ENCODE measurements around the gene HVCN1. TPM values are rescaled to one million over a fixed set of nuclear protein-coding genes. Genes with fewer than 3 reads are reported as not detected.

HVCN1 gene
- total and polyA plus RNA-seq, 2 donors (not counting 1 experiment from before 2014, with no cell fraction given), result 216 to 422 TPM

GRCh38 chr12:110708917-110709316 lies 20.0 kb upstream of the HVCN1 start:
- 93% methylated on average over 3 of the region's 4 CpGs for WGBS (ENCODE audit: insufficient coverage)
- Mint-ChIP-seq H3K4me3 (no peak overlapping the region), H3K27ac (no peak overlapping the region), H3K9me3 (ENCODE audit: insufficient read depth) (no peaks in the 10 kb centered on the region), H3K4me1 (peaks cover 19% of the 10 kb centered on the region), H3K27me3 (no peaks in the 10 kb centered on the region)
- intact Hi-C loops (cut with micrococcal nuclease), result no loop called here
- ChIA-PET CTCF (interaction anchor here (1.5 to 1.6 kb wide), 2 partner anchors 107 to 108 kb away, joined by 3 to 6 read pairs; no protein-coding TSS in a partner anchor), POLR2A (interaction anchor here (0.7 kb wide), 1 partner anchor 99 kb away, joined by 3 read pairs; no protein-coding TSS in a partner anchor)
- Histone ChIP-seq H3K9ac (ENCODE audit: low read length) (no peak overlapping the region), H3K36me3 (replicated peaks in 1 of 2; ENCODE audit: control extremely low read depth in 1 of 2, control insufficient read depth in 1 of 2, extremely low read depth in 1 of 2, insufficient read depth in 2 of 2, low read length in 1 of 2) (no peaks in the 10 kb centered on the region), H3K4me1 (ENCODE audit: control insufficient read depth in 2 of 2, insufficient read depth in 2 of 2, low read length in 2 of 2) (peaks cover 0 to 5% of the 10 kb centered on the region in 2 donors), H3K27ac (ENCODE audit: low read length in 2 of 2) (no peak overlapping the region), H2AFZ (ENCODE audit: insufficient read depth, low read depth, low read length, poor library complexity, severe bottlenecking) (no peak overlapping the region), H3K27me3 (replicated peaks in 1 of 4; ENCODE audit: control extremely low read depth in 1 of 4, control insufficient read depth in 3 of 4, insufficient read depth in 4 of 4, low read length in 3 of 4) (no peaks in the 10 kb centered on the region), H4K20me1 (ENCODE audit: control insufficient read depth, insufficient read depth, low read length, poor library complexity, severe bottlenecking) (no peaks in the 10 kb centered on the region), H3K4me2 (replicated peaks; ENCODE audit: low read depth, low read length, poor library complexity, severe bottlenecking) (no peak overlapping the region), H3K79me2 (ENCODE audit: control insufficient read depth, insufficient read depth, low read length) (peaks cover 6% of the 10 kb centered on the region), H3K4me3 (ENCODE audit: control extremely low read depth in 1 of 5, extremely low read depth in 1 of 5, insufficient read depth in 1 of 5, low read depth in 2 of 5, low read length in 4 of 5) (no peak overlapping the region), H3K9me3 (ENCODE audit: control extremely low read depth in 1 of 3, control insufficient read depth in 2 of 3, insufficient read depth in 1 of 3, low read length in 2 of 3) (no peaks in the 10 kb centered on the region)
- TF ChIP-seq EZH2 (IDR thresholded peaks at IDR 0.05; ENCODE audit: borderline replicate concordance, insufficient read depth, low read depth, low read length, poor library complexity, severe bottlenecking), result no peak
- TF ChIP-seq, protein P1, sequence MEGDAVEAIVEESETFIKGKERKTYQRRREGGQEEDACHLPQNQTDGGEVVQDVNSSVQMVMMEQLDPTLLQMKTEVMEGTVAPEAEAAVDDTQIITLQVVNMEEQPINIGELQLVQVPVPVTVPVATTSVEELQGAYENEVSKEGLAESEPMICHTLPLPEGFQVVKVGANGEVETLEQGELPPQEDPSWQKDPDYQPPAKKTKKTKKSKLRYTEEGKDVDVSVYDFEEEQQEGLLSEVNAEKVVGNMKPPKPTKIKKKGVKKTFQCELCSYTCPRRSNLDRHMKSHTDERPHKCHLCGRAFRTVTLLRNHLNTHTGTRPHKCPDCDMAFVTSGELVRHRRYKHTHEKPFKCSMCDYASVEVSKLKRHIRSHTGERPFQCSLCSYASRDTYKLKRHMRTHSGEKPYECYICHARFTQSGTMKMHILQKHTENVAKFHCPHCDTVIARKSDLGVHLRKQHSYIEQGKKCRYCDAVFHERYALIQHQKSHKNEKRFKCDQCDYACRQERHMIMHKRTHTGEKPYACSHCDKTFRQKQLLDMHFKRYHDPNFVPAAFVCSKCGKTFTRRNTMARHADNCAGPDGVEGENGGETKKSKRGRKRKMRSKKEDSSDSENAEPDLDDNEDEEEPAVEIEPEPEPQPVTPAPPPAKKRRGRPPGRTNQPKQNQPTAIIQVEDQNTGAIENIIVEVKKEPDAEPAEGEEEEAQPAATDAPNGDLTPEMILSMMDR (IDR thresholded peaks at IDR 0.05), result no peak
- ATAC-seq (ENCODE audit: low read depth) (no peak), DNase-seq (no peak)

- no peak overlapping the region for H2AFZ ChIP-seq (ENCODE audit: insufficient read depth, low read depth, low read length, poor library complexity, severe bottlenecking)
- H3K79me2 ChIP-seq (ENCODE audit: control insufficient read depth, insufficient read depth, low read length), result peaks cover 6% of the 10 kb centered on the region
- Mint-ChIP-seq H3K27ac (no peak overlapping the region), H3K9me3 (ENCODE audit: insufficient read depth) (no peaks in the 10 kb centered on the region), H3K4me3 (no peak overlapping the region), H3K4me1 (peaks cover 14% of the 10 kb centered on the region), H3K27me3 (no peaks in the 10 kb centered on the region)
- DNase-seq (no peak), ATAC-seq (ENCODE audit: low read depth) (no peak)
- H3K9me3 ChIP-seq (ENCODE audit: control extremely low read depth in 1 of 3, control insufficient read depth in 2 of 3, insufficient read depth in 1 of 3, low read length in 2 of 3), result no peaks in the 10 kb centered on the region
- WGBS (ENCODE audit: insufficient coverage), result 86% methylated on average over 1 of the region's 3 CpGs
- CTCF ChIA-PET, result interaction anchor here (0.7 to 1.6 kb wide), 12 partner anchors 10 to 257 kb away, joined by 3 to 11 read pairs (median 4); no protein-coding TSS in a partner anchor
- POLR2A ChIA-PET, result interaction anchor here (1.4 kb wide), 1 partner anchor 100 kb away, joined by 5 read pairs; no protein-coding TSS in a partner anchor
- H3K4me1 ChIP-seq (ENCODE audit: control insufficient read depth in 2 of 2, insufficient read depth in 2 of 2, low read length in 2 of 2), result no peaks in the 10 kb centered on the region
- H3K27ac ChIP-seq (ENCODE audit: low read length in 2 of 2), result no peak overlapping the region
- H4K20me1 ChIP-seq (ENCODE audit: control insufficient read depth, insufficient read depth, low read length, poor library complexity, severe bottlenecking), result no peaks in the 10 kb centered on the region
- TF ChIP-seq EZH2 (IDR thresholded peaks at IDR 0.05; ENCODE audit: borderline replicate concordance, insufficient read depth, low read depth, low read length, poor library complexity, severe bottlenecking), result no peak
- TF ChIP-seq, protein P1 (IDR thresholded peaks at IDR 0.05), result no peak
- H3K9ac ChIP-seq (ENCODE audit: low read length), result no peak overlapping the region
- H3K27me3 ChIP-seq (replicated peaks in 1 of 4; ENCODE audit: control extremely low read depth in 1 of 4, control insufficient read depth in 3 of 4, insufficient read depth in 4 of 4, low read length in 3 of 4), result no peaks in the 10 kb centered on the region
- no peak overlapping the region for H3K4me2 ChIP-seq (replicated peaks; ENCODE audit: low read depth, low read length, poor library complexity, severe bottlenecking)
- H3K4me3 ChIP-seq (ENCODE audit: control extremely low read depth in 1 of 5, extremely low read depth in 1 of 5, insufficient read depth in 1 of 5, low read depth in 2 of 5, low read length in 4 of 5), result no peak overlapping the region
- intact Hi-C loops (cut with micrococcal nuclease), result no loop called here
- no peaks in the 10 kb centered on the region for H3K36me3 ChIP-seq (replicated peaks in 1 of 2; ENCODE audit: control extremely low read depth in 1 of 2, control insufficient read depth in 1 of 2, extremely low read depth in 1 of 2, insufficient read depth in 2 of 2, low read length in 1 of 2)
Measured at GRCh38 chr12:110705309-110705708, 16.4 kb upstream of the HVCN1 start.
